Activated CD4-positive, alpha-beta memory T cell treated with anti-CD3 and anti-CD28 coated beads, Interleukin-2, amount 10 ng/mL, durations not matched to agents 7 days and 5 days (primary cell): ENCODE measurements around the gene CTRL. TPM values are rescaled to one million over a fixed set of nuclear protein-coding genes. Genes with fewer than 3 reads are reported as not detected.

Experiments
- CTCF ChIA-PET: fragments of 350-600 bp; sonication (Branson Sonifier 250); formaldehyde crosslinking; loops from one replicate; lab custom pipeline; 2021; ENCODE audit warnings: antibody characterized with exemption, inconsistent platforms; lab: Charles Lee
- POLR2A ChIA-PET: fragments of 350-600 bp; sonication (Branson Sonifier 250); formaldehyde crosslinking; loops from one replicate; lab custom pipeline; 2021; ENCODE audit warnings: antibody characterized with exemption; lab: Charles Lee
- DNase-seq: peaks from one replicate; pipeline ENCODE4 v3.0.0-alpha.2; 2020
- H3K27ac Mint-ChIP-seq: one replicate; pipeline ENCODE4 v1.8.0; 2021; ENCODE audit warnings: mild to moderate bottlenecking, mixed read lengths
- H3K27me3 Mint-ChIP-seq: one replicate; pipeline ENCODE4 v1.8.0; 2021; ENCODE audit warnings: mixed read lengths
- H3K36me3 Mint-ChIP-seq: one replicate; pipeline ENCODE4 v1.8.0; 2021; ENCODE audit warnings: low read depth, mixed read lengths
- H3K4me1 Mint-ChIP-seq: one replicate; pipeline ENCODE4 v1.8.0; 2021; ENCODE audit warnings: mixed read lengths
- H3K4me3 Mint-ChIP-seq: one replicate; pipeline ENCODE4 v1.8.0; 2021; ENCODE audit warnings: mild to moderate bottlenecking, mixed read lengths
- H3K9me3 Mint-ChIP-seq: one replicate; pipeline ENCODE4 v1.8.0; 2021; ENCODE audit warnings: mixed read lengths
- total RNA-seq, 2 experiments: library from RNA; stranded (reverse); gene quantifications; one replicate each; pipeline ENCODE4 v1.2.3, GENCODE V29; 2021

Gene CTRL
- total RNA-seq, 2 experiments from 2014 or later: 4.5 to 5.0 TPM

GRCh38 chr16:67927131-67927941 is 4.3 kb downstream of the CTRL start:
- no peaks in the 10 kb centered on the region for H3K27me3 Mint-ChIP-seq
- no peak overlapping the region for H3K4me3 Mint-ChIP-seq
- POLR2A ChIA-PET: no interaction called here
- no peak overlapping the region for H3K27ac Mint-ChIP-seq
- DNase-seq: no peak
- CTCF ChIA-PET: interaction anchor here (1.2 to 1.8 kb wide), 3 partner anchors 44 to 111 kb away, joined by 3 to 14 read pairs (median 5); no protein-coding TSS in a partner anchor
- peaks cover 13% of the 10 kb centered on the region for H3K36me3 Mint-ChIP-seq
- no peaks in the 10 kb centered on the region for H3K9me3 Mint-ChIP-seq
- peaks cover under 1% of the 10 kb centered on the region for H3K4me1 Mint-ChIP-seq

GRCh38 chr16:67926181-67926750 is 5.4 kb downstream of the CTRL start:
- peaks cover 6% of the 10 kb centered on the region for H3K36me3 Mint-ChIP-seq
- H3K4me1 Mint-ChIP-seq: peaks cover 5% of the 10 kb centered on the region
- no peaks in the 10 kb centered on the region for H3K27me3 Mint-ChIP-seq
- ChIA-PET POLR2A (interaction anchor here (5.2 kb wide), 1 partner anchor 9 kb away, joined by 42 read pairs; the partner anchor contains the start of gene PSMB10), CTCF (interaction anchor here (1.2 to 2.0 kb wide), 3 partner anchors 42 to 110 kb away, joined by 3 to 10 read pairs (median 5); no protein-coding TSS in a partner anchor)
- no peak for DNase-seq
- H3K4me3 Mint-ChIP-seq: no peak overlapping the region
- peak overlapping the region; percentile 48 for H3K27ac Mint-ChIP-seq
- H3K9me3 Mint-ChIP-seq: no peaks in the 10 kb centered on the region

- POLR2A ChIA-PET: interaction anchor here (0.8 to 5.2 kb wide), 2 partner anchors 11 to 30 kb away, joined by 3 to 42 read pairs; partner anchors contain the start of gene PSMB10
- no peak for DNase-seq
- H3K4me3 Mint-ChIP-seq: no peak overlapping the region
- no peaks in the 10 kb centered on the region for H3K36me3 Mint-ChIP-seq
- no peak overlapping the region for H3K27ac Mint-ChIP-seq
- no peaks in the 10 kb centered on the region for H3K9me3 Mint-ChIP-seq
- H3K27me3 Mint-ChIP-seq: no peaks in the 10 kb centered on the region
- CTCF ChIA-PET: interaction anchor here (1.1 to 2.0 kb wide), 4 partner anchors 48 to 403 kb away, joined by 3 to 10 read pairs (median 4); no protein-coding TSS in a partner anchor
- peaks cover 5% of the 10 kb centered on the region for H3K4me1 Mint-ChIP-seq
These were observed 7.3 kb downstream of the CTRL start for GRCh38 chr16:67924140-67924906.

DNA sequence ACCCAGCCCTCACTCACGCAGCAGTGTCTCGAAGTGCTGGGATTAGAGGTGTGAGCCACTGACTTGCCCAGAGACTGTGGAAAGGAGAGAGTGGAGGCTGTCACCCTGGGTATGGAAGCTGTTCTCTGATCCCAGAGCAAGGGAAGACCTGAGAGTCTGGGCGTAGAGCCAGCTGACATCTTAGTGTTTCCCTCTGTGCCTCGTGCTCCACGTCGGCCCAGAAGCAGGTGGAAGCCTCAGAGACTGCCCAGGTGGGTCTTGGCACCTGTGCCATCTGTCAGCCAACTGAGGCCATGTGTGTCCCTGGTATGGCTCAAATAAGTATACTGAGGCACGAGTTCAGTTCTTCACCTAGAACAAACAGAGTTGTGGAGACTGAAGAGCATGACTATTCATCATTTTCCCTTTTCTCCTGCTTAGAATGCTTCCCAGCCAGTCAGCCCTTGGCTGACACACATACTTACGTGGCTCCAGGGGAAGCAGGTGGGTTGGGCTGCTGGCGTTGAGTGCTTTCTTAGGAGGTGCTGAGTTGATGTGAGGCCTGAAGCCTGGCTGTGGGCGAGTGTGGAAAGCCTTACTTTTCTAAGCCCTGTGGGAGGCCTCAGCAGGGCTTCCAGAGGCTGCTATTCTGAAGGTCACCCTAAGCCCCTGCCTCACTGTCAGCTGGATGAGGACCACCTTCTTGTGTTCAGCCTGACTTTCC is 8.1 kb downstream of the CTRL start:
- Mint-ChIP-seq H3K4me1 (peaks cover 8% of the 10 kb centered on the region), H3K4me3 (no peak overlapping the region), H3K9me3 (no peaks in the 10 kb centered on the region), H3K36me3 (no peaks in the 10 kb centered on the region), H3K27ac (no peak overlapping the region), H3K27me3 (no peaks in the 10 kb centered on the region)
- ChIA-PET CTCF (interaction anchor here (1.2 to 1.9 kb wide), 3 partner anchors 40 to 403 kb away, joined by 3 to 5 read pairs (median 4); no protein-coding TSS in a partner anchor), POLR2A (interaction anchor here (5.2 kb wide), 1 partner anchor 11 kb away, joined by 42 read pairs; the partner anchor contains the start of gene PSMB10)
- no peak for DNase-seq

DNA sequence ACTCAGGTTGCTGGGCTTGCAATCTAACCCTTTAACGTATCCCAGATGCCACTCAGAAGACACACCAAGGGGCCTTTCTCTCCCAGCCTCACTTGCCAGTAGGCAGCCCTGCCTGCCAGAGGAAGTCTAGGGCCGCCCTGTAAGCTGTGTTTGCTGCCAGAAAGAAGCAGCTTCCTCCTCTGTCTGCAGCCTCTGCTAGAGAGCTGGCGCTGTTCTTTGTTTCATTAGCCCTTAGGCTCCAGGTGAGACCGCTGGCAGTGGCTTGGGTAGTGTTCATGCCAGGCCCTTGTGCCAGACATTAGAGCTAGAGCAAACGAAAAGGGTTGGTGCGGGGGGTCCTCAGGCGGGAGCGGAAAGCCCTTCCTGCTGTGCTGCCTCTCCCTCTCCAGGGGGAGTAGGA is 8.9 kb downstream of the CTRL start:
- Mint-ChIP-seq H3K4me3 (no peak overlapping the region), H3K27ac (no peak overlapping the region), H3K4me1 (peaks cover 15% of the 10 kb centered on the region), H3K27me3 (no peaks in the 10 kb centered on the region), H3K36me3 (no peaks in the 10 kb centered on the region), H3K9me3 (no peaks in the 10 kb centered on the region)
- ChIA-PET CTCF (interaction anchor here (0.6 to 1.9 kb wide), 5 partner anchors 18 to 402 kb away, joined by 3 to 8 read pairs (median 3); no protein-coding TSS in a partner anchor), POLR2A (interaction anchor here (0.6 to 5.2 kb wide), 3 partner anchors 8 to 12 kb away, joined by 3 to 42 read pairs (median 4); partner anchors contain the start of gene PSMB10)
- DNase-seq: no peak

DNA sequence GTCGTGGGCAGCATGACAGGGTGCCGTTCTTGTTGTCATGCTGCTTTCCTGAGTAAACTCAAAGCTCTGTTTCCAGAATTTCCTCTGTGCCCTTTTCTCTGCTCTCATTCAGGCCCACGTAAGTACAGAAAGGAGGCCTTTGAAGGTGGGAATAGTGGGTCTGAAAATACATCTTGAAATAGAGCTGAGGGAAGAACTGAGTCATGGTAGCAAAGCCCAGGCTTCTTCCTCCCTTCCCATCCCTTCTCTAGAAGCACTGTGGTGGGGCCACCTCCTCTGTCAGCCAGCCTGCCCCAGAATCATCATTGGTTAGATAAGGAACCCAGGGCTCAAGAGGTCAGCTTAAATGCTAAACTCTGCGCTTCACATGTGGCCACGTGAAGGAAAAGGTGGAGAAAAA is 9.4 kb downstream of the CTRL start:
- Mint-ChIP-seq H3K4me3 (no peak overlapping the region), H3K9me3 (no peaks in the 10 kb centered on the region), H3K27ac (no peak overlapping the region), H3K4me1 (peaks cover 20% of the 10 kb centered on the region), H3K27me3 (no peaks in the 10 kb centered on the region), H3K36me3 (no peaks in the 10 kb centered on the region)
- CTCF ChIA-PET: interaction anchor here (0.6 to 1.9 kb wide), 5 partner anchors 19 to 401 kb away, joined by 3 to 8 read pairs (median 3); no protein-coding TSS in a partner anchor
- POLR2A ChIA-PET: interaction anchor here (0.9 to 5.2 kb wide), 2 partner anchors 9 to 13 kb away, joined by 3 to 42 read pairs; partner anchors contain the start of gene PSMB10
- no peak for DNase-seq

GRCh38 chr16:67919622-67920221 is 11.9 kb downstream of the CTRL start:
- ChIA-PET CTCF (interaction anchor here (0.6 to 3.2 kb wide), 2 partner anchors 104 to 176 kb away, joined by 3 to 23 read pairs; no protein-coding TSS in a partner anchor), POLR2A (interaction anchor here (1.0 to 2.9 kb wide), 2 partner anchors 16 to 27 kb away, joined by 3 to 9 read pairs; partner anchors contain the start of gene PSKH1)
- no peaks in the 10 kb centered on the region for H3K36me3 Mint-ChIP-seq
- DNase-seq: no peak
- H3K4me3 Mint-ChIP-seq: no peak overlapping the region
- H3K4me1 Mint-ChIP-seq: peaks cover 26% of the 10 kb centered on the region
- no peak overlapping the region for H3K27ac Mint-ChIP-seq
- H3K27me3 Mint-ChIP-seq: no peaks in the 10 kb centered on the region
- H3K9me3 Mint-ChIP-seq: no peaks in the 10 kb centered on the region

DNA sequence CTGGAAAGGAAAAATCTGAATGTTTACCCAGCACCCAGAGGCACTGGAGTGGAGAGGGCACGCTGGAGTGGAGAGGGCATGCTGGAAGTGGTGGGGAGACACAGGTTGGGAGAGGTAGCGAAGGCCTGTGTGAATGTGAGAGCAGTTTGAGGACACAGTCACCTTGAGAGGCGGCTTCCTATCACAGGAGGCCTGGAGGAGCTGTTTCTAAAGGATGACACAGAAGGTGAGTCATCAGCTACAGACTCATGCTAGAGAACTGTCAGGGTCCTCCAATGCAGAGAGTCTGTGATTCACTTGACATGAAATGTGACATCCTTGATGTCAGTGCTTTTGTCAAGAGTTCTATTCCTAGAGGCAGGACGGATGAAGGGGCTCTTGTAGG is 13.8 kb downstream of the CTRL start:
- Mint-ChIP-seq H3K27me3 (no peaks in the 10 kb centered on the region), H3K27ac (peak overlapping the region; percentile 61), H3K9me3 (no peaks in the 10 kb centered on the region), H3K36me3 (no peaks in the 10 kb centered on the region), H3K4me3 (no peak overlapping the region), H3K4me1 (peaks cover 26% of the 10 kb centered on the region)
- ChIA-PET POLR2A (interaction anchor here (2.9 to 3.2 kb wide), 2 partner anchors 18 to 25 kb away, joined by 9 to 13 read pairs; partner anchors contain the start of genes PSKH1 and PSMB10), CTCF (interaction anchor here (1.0 to 3.2 kb wide), 4 partner anchors 11 to 102 kb away, joined by 3 to 23 read pairs (median 5); no protein-coding TSS in a partner anchor)
- DNase-seq: peak; percentile 47

DNA sequence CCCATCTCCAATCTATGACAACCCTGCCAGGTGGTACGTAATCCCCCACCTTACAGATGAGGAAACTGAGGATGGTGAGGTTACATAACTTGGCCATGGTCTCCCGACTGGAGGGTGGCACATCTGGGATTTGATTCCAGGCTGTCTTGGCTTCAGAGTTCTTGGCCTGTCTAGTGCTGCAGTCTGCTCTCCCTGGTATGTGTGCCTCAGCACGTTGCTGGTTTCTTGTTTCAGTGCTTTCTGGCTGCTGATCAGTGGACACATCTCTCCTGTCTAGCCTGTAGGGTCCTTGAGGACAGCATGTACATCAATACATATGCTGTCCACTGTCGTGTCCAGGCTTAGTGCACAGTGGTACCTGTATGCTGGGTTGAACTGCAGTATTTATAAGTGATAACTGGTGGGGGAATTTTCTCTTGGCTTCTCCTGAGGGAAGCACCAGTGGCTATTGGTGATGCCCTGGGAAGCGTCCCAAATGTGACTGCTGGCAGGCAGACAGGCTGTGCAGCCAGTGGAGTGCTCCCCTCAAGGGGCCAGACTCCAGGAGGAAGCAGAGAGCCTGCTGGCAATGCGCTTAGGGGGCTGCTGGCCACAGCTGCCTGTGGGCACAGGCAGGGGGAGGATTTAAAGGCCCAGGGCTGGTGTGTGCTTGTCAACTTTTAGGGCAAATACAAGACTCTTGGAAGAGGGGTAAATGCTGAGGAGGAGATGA is 14.4 kb downstream of the CTRL start:
- Mint-ChIP-seq H3K36me3 (no peaks in the 10 kb centered on the region), H3K9me3 (no peaks in the 10 kb centered on the region), H3K27me3 (no peaks in the 10 kb centered on the region), H3K27ac (peak overlapping the region; percentile 61), H3K4me1 (peaks cover 25% of the 10 kb centered on the region), H3K4me3 (no peak overlapping the region)
- ChIA-PET POLR2A (interaction anchor here (2.9 to 3.2 kb wide), 2 partner anchors 19 to 24 kb away, joined by 9 to 13 read pairs; partner anchors contain the start of genes PSKH1 and PSMB10), CTCF (interaction anchor here (1.0 to 3.2 kb wide), 4 partner anchors 11 to 101 kb away, joined by 3 to 23 read pairs (median 4); no protein-coding TSS in a partner anchor)
- no peak for DNase-seq

GRCh38 chr16:67915831-67916723 is 15.6 kb downstream of the CTRL start:
- Mint-ChIP-seq H3K27me3 (no peaks in the 10 kb centered on the region), H3K9me3 (no peaks in the 10 kb centered on the region), H3K4me3 (no peak overlapping the region), H3K27ac (peak overlapping the region; percentile 29), H3K36me3 (no peaks in the 10 kb centered on the region), H3K4me1 (peaks cover 21% of the 10 kb centered on the region)
- ChIA-PET CTCF (interaction anchor here (1.3 kb wide), 1 partner anchor 12 kb away, joined by 4 read pairs; no protein-coding TSS in a partner anchor), POLR2A (interaction anchor here (0.7 to 3.2 kb wide), 2 partner anchors 20 to 668 kb away, joined by 3 to 13 read pairs; partner anchors contain the start of gene PSMB10)
- DNase-seq: no peak
